Natural killer cell (primary cell): ENCODE results near the gene DHRS2. TPM values are rescaled to one million over a fixed set of nuclear protein-coding genes. Genes with fewer than 3 reads are reported as not detected.
A peak's percentile ranks its signal among the peaks of the same experiment; 100 is the strongest.

ENCODE experiments used
- ATAC-seq, 3 donors: fragments of 150-1000 bp in 2 of 3; fragments of 200-7000 bp in 1 of 3; cut with Tn5 transposase; 1 replicate in 1 of 3; 2 replicates in 2 of 3; pipeline ENCODE4 v1.10.0; 2021; ENCODE audit warnings: mild to moderate bottlenecking in 2 of 3, moderate library complexity in 2 of 3
- DNase-seq, 2 donors: peaks; one replicate each; pipeline versions ENCODE4 v3.0.0 to v3.0.0-alpha.2; 2013 to 2021; ENCODE audit warnings: mixed read lengths in 1 of 2
- H3K27ac ChIP-seq: one replicate; pipeline ENCODE4 v1.5.1; 2013; ENCODE audit warnings: mild to moderate bottlenecking, low read length
- H3K27me3 ChIP-seq: one replicate; pipeline ENCODE4 v1.6.1; 2013; ENCODE audit warnings: low read length; ENCODE audit not compliant: control insufficient read depth, insufficient read depth
- H3K36me3 ChIP-seq: one replicate; pipeline ENCODE4 v1.6.1; 2013; ENCODE audit warnings: low read length; ENCODE audit not compliant: control insufficient read depth, insufficient read depth
- H3K4me1 ChIP-seq: one replicate; pipeline ENCODE4 v1.6.1; 2013; ENCODE audit warnings: low read length; ENCODE audit not compliant: control insufficient read depth, insufficient read depth
- H3K4me3 ChIP-seq: one replicate; pipeline ENCODE4 v1.5.1; 2013; ENCODE audit warnings: low read length
- H3K9me3 ChIP-seq: one replicate; pipeline ENCODE4 v1.6.1; 2013; ENCODE audit warnings: low read length; ENCODE audit not compliant: control insufficient read depth, insufficient read depth
- H3K27ac Mint-ChIP-seq, 2 donors: one replicate each; pipeline ENCODE4 v1.8.0; 2022; ENCODE audit warnings: mild to moderate bottlenecking in 2 of 2, mixed read lengths in 2 of 2, moderate library complexity in 1 of 2
- H3K27me3 Mint-ChIP-seq, 2 donors: one replicate each; pipeline ENCODE4 v1.8.0; 2022; ENCODE audit warnings: low read depth in 2 of 2, mixed read lengths in 2 of 2
- H3K36me3 Mint-ChIP-seq: one replicate; pipeline ENCODE4 v1.8.0; 2022; ENCODE audit warnings: mixed read lengths
- H3K4me1 Mint-ChIP-seq, 2 donors: one replicate each; pipeline ENCODE4 v1.8.0; 2022; ENCODE audit warnings: mixed read lengths in 2 of 2
- H3K4me3 Mint-ChIP-seq: one replicate; pipeline ENCODE4 v1.8.0; 2022; ENCODE audit warnings: mild to moderate bottlenecking, moderate library complexity, mixed read lengths
- H3K9me3 Mint-ChIP-seq, 2 donors: one replicate each; pipeline ENCODE4 v1.8.0; 2022; ENCODE audit warnings: mixed read lengths in 2 of 2
- WGBS: methylation state at CpG from one replicate; pipeline ENCODE4 v1.1.7; 2013; ENCODE audit warnings: missing lambda C conversion rate; ENCODE audit not compliant: insufficient coverage; 5-methylcytosine and 5-hydroxymethylcytosine counted together
- intact Hi-C: fragments of 100-400 bp; cut with micrococcal nuclease; formaldehyde crosslinking; loops from one replicate; pipeline ENCODE4 v1.14.2; 2022
- total RNA-seq, 4 donors: library from RNA; stranded (reverse); fragments of 120-200 nt in 1 of 4; gene quantifications; one replicate each; pipeline versions ENCODE4 v1.2.3 to v1.2.4, GENCODE V29; 2013 to 2022
- TF ChIP-seq, protein P1 (sequence below): fragments of 200-600 bp; IDR thresholded peaks from one replicate; pipeline ENCODE4 v1.8.0; 2022; ENCODE audit warnings: antibody characterized with exemption

Gene DHRS2
- total RNA-seq, 3 donors from 2014 or later (not counting 1 experiment from before 2014, with no cell fraction given), result 0.50 TPM; not detected in 2

DNA sequence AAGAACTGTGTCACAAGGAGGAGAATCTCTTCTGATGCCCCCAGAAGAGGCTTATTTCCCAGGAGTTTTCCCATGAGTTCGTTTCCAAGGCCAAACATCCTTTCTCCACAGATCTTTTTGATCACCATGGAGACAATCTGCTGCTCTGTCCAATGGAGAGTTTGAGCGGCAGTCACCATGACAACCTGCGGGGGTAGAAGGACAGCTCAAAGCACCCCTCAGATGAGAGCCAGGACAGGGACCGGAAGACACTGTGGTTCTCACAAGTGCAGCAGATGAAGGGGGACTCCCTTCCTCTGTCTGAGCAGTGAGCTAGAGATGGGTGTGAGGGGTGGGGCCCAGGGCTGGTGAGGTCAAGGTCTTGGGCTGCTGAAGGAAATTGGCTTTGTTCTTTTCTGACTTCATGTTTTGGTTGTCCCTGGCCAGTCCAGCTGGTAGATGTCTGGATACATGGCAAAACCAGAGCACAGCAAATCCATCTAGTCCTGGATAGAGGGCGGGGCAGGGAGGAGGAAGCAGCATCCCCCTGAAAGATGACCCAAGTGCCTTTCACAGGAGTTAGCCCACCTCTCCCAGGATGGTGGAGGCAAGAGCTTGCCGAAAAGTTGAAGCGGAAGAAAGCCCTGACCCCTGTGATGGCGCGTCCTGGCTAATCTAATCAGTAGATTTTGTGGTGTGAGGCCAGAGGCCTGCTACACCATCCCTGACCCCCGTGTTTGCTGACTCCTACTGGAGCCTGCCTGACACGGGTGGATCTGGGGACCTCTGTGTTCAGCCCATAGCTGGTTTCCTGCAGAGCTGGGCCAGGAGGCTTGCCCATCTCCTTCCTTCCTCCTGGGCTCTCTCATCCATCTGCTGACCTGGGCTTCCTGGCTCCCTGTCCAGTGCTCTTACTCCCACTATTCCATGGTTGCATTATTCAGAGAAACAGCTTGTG lies 24.4 kb downstream of the DHRS2 start:
- 71% methylated on average over 11 of the region's 11 CpGs for WGBS
- Histone ChIP-seq H3K9me3 (no peaks in the 10 kb centered on the region), H3K4me3 (no peak overlapping the region), H3K36me3 (no peaks in the 10 kb centered on the region), H3K27me3 (no peaks in the 10 kb centered on the region), H3K27ac (peak overlapping the region; percentile 84), H3K4me1 (peaks cover 52% of the 10 kb centered on the region)
- H3K4me1 Mint-ChIP-seq, result peaks cover 64 to 66% of the 10 kb centered on the region in 2 donors
- peak; percentile 58 to 70 for DNase-seq
- no peaks in the 10 kb centered on the region for H3K36me3 Mint-ChIP-seq
- intact Hi-C loops, result no loop called here
- peak; percentile 89 to 92 (median 89) for ATAC-seq
- H3K27ac Mint-ChIP-seq, result peak overlapping the region; percentile 87 to 90
- H3K27me3 Mint-ChIP-seq, result no peaks in the 10 kb centered on the region
- no peaks in the 10 kb centered on the region for H3K9me3 Mint-ChIP-seq
- TF ChIP-seq, protein P1, sequence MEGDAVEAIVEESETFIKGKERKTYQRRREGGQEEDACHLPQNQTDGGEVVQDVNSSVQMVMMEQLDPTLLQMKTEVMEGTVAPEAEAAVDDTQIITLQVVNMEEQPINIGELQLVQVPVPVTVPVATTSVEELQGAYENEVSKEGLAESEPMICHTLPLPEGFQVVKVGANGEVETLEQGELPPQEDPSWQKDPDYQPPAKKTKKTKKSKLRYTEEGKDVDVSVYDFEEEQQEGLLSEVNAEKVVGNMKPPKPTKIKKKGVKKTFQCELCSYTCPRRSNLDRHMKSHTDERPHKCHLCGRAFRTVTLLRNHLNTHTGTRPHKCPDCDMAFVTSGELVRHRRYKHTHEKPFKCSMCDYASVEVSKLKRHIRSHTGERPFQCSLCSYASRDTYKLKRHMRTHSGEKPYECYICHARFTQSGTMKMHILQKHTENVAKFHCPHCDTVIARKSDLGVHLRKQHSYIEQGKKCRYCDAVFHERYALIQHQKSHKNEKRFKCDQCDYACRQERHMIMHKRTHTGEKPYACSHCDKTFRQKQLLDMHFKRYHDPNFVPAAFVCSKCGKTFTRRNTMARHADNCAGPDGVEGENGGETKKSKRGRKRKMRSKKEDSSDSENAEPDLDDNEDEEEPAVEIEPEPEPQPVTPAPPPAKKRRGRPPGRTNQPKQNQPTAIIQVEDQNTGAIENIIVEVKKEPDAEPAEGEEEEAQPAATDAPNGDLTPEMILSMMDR, result no peak
- peak overlapping the region; percentile 72 for H3K4me3 Mint-ChIP-seq

DNA sequence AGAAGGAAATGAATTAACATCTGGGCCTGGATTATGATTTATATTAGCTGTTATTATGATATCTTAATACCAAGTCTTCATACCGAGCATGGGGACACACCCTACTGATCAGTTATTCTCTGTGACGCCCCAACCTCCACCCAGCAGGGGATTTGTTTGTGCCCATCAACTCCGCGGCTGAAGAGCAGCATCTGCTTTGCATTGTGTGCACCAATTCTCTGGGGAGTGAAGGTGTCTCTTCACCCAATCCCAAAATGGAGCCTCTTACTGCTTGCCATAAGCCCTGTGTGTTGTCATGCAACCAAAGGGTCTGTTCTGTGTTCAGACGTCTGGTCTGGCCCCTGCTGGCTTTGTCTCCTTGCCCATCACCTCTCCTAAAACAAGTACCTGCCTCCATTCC lies 25.4 kb downstream of the DHRS2 start:
- Histone ChIP-seq H3K27ac (no peak overlapping the region), H3K9me3 (no peaks in the 10 kb centered on the region), H3K4me1 (peaks cover 53% of the 10 kb centered on the region), H3K27me3 (no peaks in the 10 kb centered on the region), H3K36me3 (no peaks in the 10 kb centered on the region), H3K4me3 (no peak overlapping the region)
- ATAC-seq, result no peak
- no peak for DNase-seq
- Mint-ChIP-seq H3K36me3 (no peaks in the 10 kb centered on the region), H3K4me1 (peaks cover 67 to 70% of the 10 kb centered on the region in 2 donors), H3K9me3 (no peaks in the 10 kb centered on the region), H3K27me3 (no peaks in the 10 kb centered on the region), H3K4me3 (peak overlapping the region; percentile 63), H3K27ac (peak overlapping the region; percentile 87 to 90)
- TF ChIP-seq, protein P1, result no peak
- intact Hi-C loops, result no loop called here
- 68% methylated on average over 5 of the region's 5 CpGs for WGBS

DNA sequence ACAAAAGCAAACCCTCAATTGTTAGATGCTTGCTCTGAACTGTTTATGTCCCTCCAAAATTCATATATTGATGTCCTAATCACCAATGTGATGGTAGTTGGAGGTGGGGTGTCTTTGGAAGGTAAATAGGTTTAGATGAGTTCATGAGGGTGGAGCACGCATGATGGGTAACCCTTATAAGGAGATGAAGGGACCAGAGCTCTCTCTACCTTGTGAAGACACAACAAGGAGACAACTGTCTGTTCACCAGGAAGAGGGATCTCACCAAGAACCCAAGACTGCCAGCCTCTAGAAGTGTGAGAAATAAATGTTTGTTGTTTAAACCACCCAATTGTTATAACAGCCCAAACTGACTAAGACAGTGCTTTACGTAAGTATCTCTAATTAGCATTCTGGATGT lies 27.0 kb downstream of the DHRS2 start:
- peak overlapping the region; percentile 82 for H3K27ac ChIP-seq
- peak in 1 of 2 donors; percentile 38 for DNase-seq

More for the DNA sequence above, 27.0 kb downstream of the DHRS2 start:
- Mint-ChIP-seq H3K27ac (peak overlapping the region; percentile 87 to 90), H3K27me3 (no peaks in the 10 kb centered on the region), H3K9me3 (no peaks in the 10 kb centered on the region), H3K36me3 (no peaks in the 10 kb centered on the region), H3K4me1 (peaks cover 67 to 70% of the 10 kb centered on the region in 2 donors), H3K4me3 (peak overlapping the region; percentile 72)
- peak; percentile 55 to 78 (median 67) for ATAC-seq
- Histone ChIP-seq H3K36me3 (no peaks in the 10 kb centered on the region), H3K4me3 (no peak overlapping the region), H3K4me1 (peaks cover 53% of the 10 kb centered on the region), H3K9me3 (no peaks in the 10 kb centered on the region), H3K27me3 (no peaks in the 10 kb centered on the region)
- intact Hi-C loops, result no loop called here
- 37% methylated on average over 2 of the region's 2 CpGs for WGBS
- TF ChIP-seq, protein P1, result no peak
